Body of pancreas (tissue), 4 donors: ENCODE data around the gene UBQLN3.

Source experiments
- POLR2A ChIP-seq, 3 donors: fragments of 450-650 bp; IDR thresholded peaks; one replicate each; pipeline ENCODE4 v1.6.1; 2016; ENCODE audit warnings: antibody characterized with exemption in 3 of 3, mild to moderate bottlenecking in 2 of 3
- TF ChIP-seq, protein P1 (sequence below), 7 experiments: fragments of 450-650 bp in 4 of 7; fragments of 200-600 bp in 3 of 7; sonication (generic) in 3 of 7; IDR thresholded peaks; one replicate each; pipeline ENCODE4 v1.5.1; 2016 to 2019; ENCODE audit warnings: antibody characterized with exemption in 7 of 7

DNA sequence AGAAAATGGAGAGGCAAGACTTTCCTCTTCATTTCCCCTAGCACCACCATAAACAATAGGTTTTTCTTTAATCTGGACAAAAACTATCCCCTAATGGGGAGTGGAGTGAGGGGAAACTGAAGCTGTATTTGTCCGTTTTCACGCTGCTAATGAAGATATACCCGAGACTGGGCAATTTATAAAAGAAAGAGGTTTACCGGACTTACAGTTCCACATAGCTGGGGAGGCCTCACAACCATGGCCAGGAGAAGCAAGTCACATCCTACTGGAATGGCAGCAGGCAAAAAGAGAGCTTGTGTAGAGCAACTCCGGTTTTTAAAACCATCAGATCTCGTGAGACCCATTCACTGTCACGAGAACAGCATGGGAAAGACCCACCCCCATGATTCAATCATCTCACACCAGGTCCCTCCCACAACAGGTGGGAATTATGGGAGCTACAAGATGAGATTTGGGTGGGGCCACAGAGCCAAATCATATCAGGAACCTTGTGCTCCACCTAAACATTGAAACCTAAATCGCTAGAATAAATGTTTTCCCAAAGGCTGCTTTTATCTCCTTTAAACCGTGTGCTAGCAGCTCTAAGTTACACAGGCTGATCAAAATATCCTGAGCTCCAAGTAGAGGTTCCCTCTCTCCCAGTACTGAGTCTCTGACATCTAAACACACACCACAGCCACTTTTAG is 4.3 kb downstream of the UBQLN3 start:
- TF ChIP-seq, protein P1, sequence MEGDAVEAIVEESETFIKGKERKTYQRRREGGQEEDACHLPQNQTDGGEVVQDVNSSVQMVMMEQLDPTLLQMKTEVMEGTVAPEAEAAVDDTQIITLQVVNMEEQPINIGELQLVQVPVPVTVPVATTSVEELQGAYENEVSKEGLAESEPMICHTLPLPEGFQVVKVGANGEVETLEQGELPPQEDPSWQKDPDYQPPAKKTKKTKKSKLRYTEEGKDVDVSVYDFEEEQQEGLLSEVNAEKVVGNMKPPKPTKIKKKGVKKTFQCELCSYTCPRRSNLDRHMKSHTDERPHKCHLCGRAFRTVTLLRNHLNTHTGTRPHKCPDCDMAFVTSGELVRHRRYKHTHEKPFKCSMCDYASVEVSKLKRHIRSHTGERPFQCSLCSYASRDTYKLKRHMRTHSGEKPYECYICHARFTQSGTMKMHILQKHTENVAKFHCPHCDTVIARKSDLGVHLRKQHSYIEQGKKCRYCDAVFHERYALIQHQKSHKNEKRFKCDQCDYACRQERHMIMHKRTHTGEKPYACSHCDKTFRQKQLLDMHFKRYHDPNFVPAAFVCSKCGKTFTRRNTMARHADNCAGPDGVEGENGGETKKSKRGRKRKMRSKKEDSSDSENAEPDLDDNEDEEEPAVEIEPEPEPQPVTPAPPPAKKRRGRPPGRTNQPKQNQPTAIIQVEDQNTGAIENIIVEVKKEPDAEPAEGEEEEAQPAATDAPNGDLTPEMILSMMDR (IDR thresholded peaks at IDR 0.05): no peak
- TF ChIP-seq POLR2A (IDR thresholded peaks at IDR 0.05): no peak
